GM12892 (cell line): ENCODE data around the gene FAM163B.

Source experiments
- POLR2A ChIP-seq: IDR thresholded peaks from 2 replicates; pipeline ENCODE4 v1.6.1; 2011; ENCODE audit warnings: low read depth, low read length, control low read depth
- POLR2AphosphoS5 ChIP-seq: IDR thresholded peaks from 2 replicates; pipeline ENCODE4 v1.6.1; 2011; ENCODE audit warnings: low read depth, low read length, control low read depth

GRCh38 chr9:133540698-133541025 lies 68.5 kb downstream of the FAM163B start:
- TF ChIP-seq POLR2A: no peak
- TF ChIP-seq POLR2AphosphoS5: no peak
